Suppressor macrophage treated with lipopolysaccharide for 1 hour (primary cell): ENCODE results near the gene CSAG1.
"Not testable (repeated sequence)": the region's sequence is repeated elsewhere in the genome, so short reads cannot be mapped to it uniquely, and the experiment has no call there.

Experiments
- DNase-seq, 3 donors: peaks; one replicate each; pipeline ENCODE4 v3.0.0-alpha.2; 2020 to 2022

CSAG1 gene

GRCh38 chrX:152733261-152733975, at the start of gene CSAG1, which contains the start of gene MAGEA12:
Gene CSAG1, minus strand, starts transcription at chrX:152733721. Its CDS starts 1,261 bp downstream, at chrX:152732460.
Gene MAGEA12, plus strand, starts transcription at chrX:152733757. Its CDS starts 2,405 bp downstream, at chrX:152736162.
- DNase-seq = no peak

GRCh38 chrX:152769549-152770289, 36.2 kb upstream of the CSAG1 start, which contains the start of gene MAGEA6:
Gene MAGEA6, minus strand, starts transcription at chrX:152769689. Its CDS starts 2,039 bp downstream, at chrX:152767650.
- not testable (repeated sequence) for DNase-seq

GRCh38 chrX:152766562-152766961, 33.0 kb upstream of the CSAG1 start:
- not testable (repeated sequence) for DNase-seq

GRCh38 chrX:152761582-152761981, 28.1 kb upstream of the CSAG1 start:
- DNase-seq = not testable (repeated sequence)

GRCh38 chrX:152759544-152759943, 26.0 kb upstream of the CSAG1 start:
- DNase-seq = not testable (repeated sequence)

GRCh38 chrX:152758918-152759317, 25.4 kb upstream of the CSAG1 start, which contains the start of gene CSAG3:
Gene CSAG3, plus strand, starts transcription at chrX:152759218.
- DNase-seq = not testable (repeated sequence)

GRCh38 chrX:152754871-152755270, 21.4 kb upstream of the CSAG1 start:
- not testable (repeated sequence) for DNase-seq

GRCh38 chrX:152753686-152754650, 20.4 kb upstream of the CSAG1 start, which contains the start of gene MAGEA2:
Gene MAGEA2, minus strand, starts transcription at chrX:152753842. Its CDS starts 2,479 bp downstream, at chrX:152751363.
- DNase-seq = not testable (repeated sequence)

- DNase-seq = no peak
Measured at GRCh38 chrX:152738560-152738959, 5.0 kb upstream of the CSAG1 start.

- not testable (repeated sequence) for DNase-seq
Measured at GRCh38 chrX:152736528-152736927, 3.0 kb upstream of the CSAG1 start.

GRCh38 chrX:152735860-152736511, 2.5 kb upstream of the CSAG1 start:
- DNase-seq = no peak

- no peak for DNase-seq
Measured at GRCh38 chrX:152735101-152735500, 1.6 kb upstream of the CSAG1 start.

- not testable (repeated sequence) for DNase-seq
Measured at GRCh38 chrX:152734143-152734858, 780 bp upstream of the CSAG1 start.

- DNase-seq = no peak
Measured at GRCh38 chrX:152725409-152725808, 8.1 kb downstream of the CSAG1 start.

GRCh38 chrX:152713815-152714787, 19.4 kb downstream of the CSAG1 start, which contains the start of gene MAGEA2B:
Gene MAGEA2B, plus strand, starts transcription at chrX:152714628. Its CDS starts 2,479 bp downstream, at chrX:152717107.
- not testable (repeated sequence) for DNase-seq

GRCh38 chrX:152713195-152713594, 20.3 kb downstream of the CSAG1 start:
- DNase-seq = not testable (repeated sequence)

- not testable (repeated sequence) for DNase-seq
Measured at GRCh38 chrX:152709173-152709572, 24.3 kb downstream of the CSAG1 start, which contains the start of gene CSAG2. Gene CSAG2, minus strand, starts transcription at chrX:152709273. Its CDS starts 161 bp downstream, at chrX:152709112.

GRCh38 chrX:152706500-152706899, 27.0 kb downstream of the CSAG1 start:
- DNase-seq = not testable (repeated sequence)

GRCh38 chrX:152700390-152700789, 33.1 kb downstream of the CSAG1 start:
- not testable (repeated sequence) for DNase-seq
